ENCODE data around the gene ANKRD49.

Gene ANKRD49

GRCh38 chr11:94493281-94494125 is at the start of gene ANKRD49, which contains the start of gene MRE11:
TSS of gene ANKRD49 (plus strand) at chr11:94493984. CDS start at chr11:94496694, 2,710 bp downstream.
TSS of gene MRE11 (minus strand) at chr11:94493844. CDS start at chr11:94492801, 1,043 bp downstream.
- peak; percentile 96 for DNase-seq (ENCODE audit: extremely low read depth, low read depth)
- TF ChIP-seq CTCF (IDR thresholded peaks at IDR 0.05; ENCODE audit: low read depth, low read length), result no peak

GRCh38 chr11:94445641-94446040 is 48.1 kb upstream of the ANKRD49 start:
- no peak for DNase-seq (ENCODE audit: extremely low read depth, low read depth)
- TF ChIP-seq CTCF (IDR thresholded peaks at IDR 0.05; ENCODE audit: low read depth, low read length), result no peak

GRCh38 chr11:94447149-94447548 is 46.6 kb upstream of the ANKRD49 start:
- TF ChIP-seq CTCF (IDR thresholded peaks at IDR 0.05; ENCODE audit: low read depth, low read length), result no peak
- DNase-seq (ENCODE audit: extremely low read depth, low read depth), result no peak

GRCh38 chr11:94449029-94449428 is 44.8 kb upstream of the ANKRD49 start:
- no peak for DNase-seq (ENCODE audit: extremely low read depth, low read depth)
- TF ChIP-seq CTCF (IDR thresholded peaks at IDR 0.05; ENCODE audit: low read depth, low read length), result no peak

- DNase-seq (ENCODE audit: extremely low read depth, low read depth), result peak; percentile 25
- TF ChIP-seq CTCF (IDR thresholded peaks at IDR 0.05; ENCODE audit: low read depth, low read length), result no peak
Measured at GRCh38 chr11:94449437-94449836, 44.3 kb upstream of the ANKRD49 start.

GRCh38 chr11:94450048-94450447 is 43.7 kb upstream of the ANKRD49 start:
- no peak for TF ChIP-seq CTCF (IDR thresholded peaks at IDR 0.05; ENCODE audit: low read depth, low read length)
- DNase-seq (ENCODE audit: extremely low read depth, low read depth), result peak; percentile 1

- DNase-seq (ENCODE audit: extremely low read depth, low read depth), result no peak
- no peak for TF ChIP-seq CTCF (IDR thresholded peaks at IDR 0.05; ENCODE audit: low read depth, low read length)
Measured at GRCh38 chr11:94452988-94453387, 40.8 kb upstream of the ANKRD49 start.

Measured in AG09319 (cell line).